ENCODE data around the gene PCK1. TPM values are rescaled to one million over a fixed set of nuclear protein-coding genes. Genes with fewer than 3 reads are reported as not detected.

Gene PCK1
- total RNA-seq = not detected in 2 replicates

DNA sequence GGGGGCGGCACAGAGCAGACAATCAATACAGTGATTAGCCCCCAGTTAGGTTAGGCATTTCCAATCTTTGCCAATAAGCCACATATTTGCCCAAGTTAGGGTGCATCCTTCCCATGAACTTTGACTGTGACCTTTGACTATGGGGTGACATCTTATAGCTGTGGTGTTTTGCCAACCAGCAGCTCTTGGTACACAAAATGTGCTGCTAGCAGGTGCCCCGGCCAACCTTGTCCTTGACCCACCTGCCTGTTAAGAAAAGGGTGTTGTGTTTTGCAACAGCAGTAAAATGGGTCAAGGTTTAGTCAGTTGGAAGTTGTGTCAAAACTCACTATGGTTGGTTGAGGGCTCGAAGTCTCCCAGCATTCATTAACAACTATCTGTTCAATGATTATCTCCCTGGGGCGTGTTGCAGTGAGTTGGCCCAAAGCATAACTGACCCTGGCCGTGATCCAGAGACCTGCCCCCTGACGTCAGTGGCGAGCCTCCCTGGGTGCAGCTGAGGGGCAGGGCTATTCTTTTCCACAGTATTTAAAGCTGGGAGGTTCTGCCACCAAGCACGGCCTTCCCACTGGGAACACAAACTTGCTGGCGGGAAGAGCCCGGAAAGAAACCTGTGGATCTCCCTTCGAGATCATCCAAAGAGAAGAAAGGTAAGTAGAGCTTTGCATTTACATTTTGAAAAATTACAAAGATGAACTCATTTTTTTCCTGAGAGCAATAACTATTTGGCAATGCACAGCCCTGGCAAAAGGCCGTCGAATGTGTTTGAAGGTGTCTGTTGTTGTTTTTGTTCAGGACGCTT lies at the start of gene PCK1:
TSS of gene PCK1 (plus strand) at position 557 of the 802 bp plus-strand sequence. CDS start 302 bp downstream, outside the sequence.

GRCh38 chr20:57524511-57525176 lies 36.3 kb upstream of the PCK1 start, which contains the start of gene CTCFL:
Gene CTCFL, minus strand, starts transcription at chr20:57525140. Its CDS starts 935 bp downstream, at chr20:57524205.

Other genes with a start within 250 kb of the PCK1 start
- not detected in 2 replicates for gene SPO11, start 231.3 kb upstream of the PCK1 start, total RNA-seq
- gene RAE1, start 209.9 kb upstream of the PCK1 start, total RNA-seq = 29.6 and 56.7 TPM in 2 replicates
- gene RBM38, start 169.7 kb upstream of the PCK1 start, total RNA-seq = 7.0 and 11.7 TPM in 2 replicates
- gene CTCFL, start 36.0 kb upstream of the PCK1 start, total RNA-seq = under 0.01 TPM in 1 of 2 replicates, not detected in the other
- gene ZBP1, start 59.3 kb downstream of the PCK1 start, total RNA-seq = not detected in 2 replicates
- 1.0 and 5.9 TPM in 2 replicates for gene PMEPA1, start 148.9 kb downstream of the PCK1 start, total RNA-seq

Measured in placental pericyte (primary cell).